ENCODE measurements around the gene ESYT2. TPM values are rescaled to one million over a fixed set of nuclear protein-coding genes. Genes with fewer than 3 reads are reported as not detected.

Gene ESYT2
- total RNA-seq, 2 donors from 2014 or later, result 30.7 to 36.9 TPM

- Mint-ChIP-seq H3K27ac (peak overlapping the region; percentile 28), H3K9me3 (no peaks in the 10 kb centered on the region), H3K27me3 (ENCODE audit: insufficient read depth) (no peaks in the 10 kb centered on the region), H3K36me3 (ENCODE audit: low read depth) (peaks cover 64% of the 10 kb centered on the region), H3K4me3 (no peak overlapping the region), H3K4me1 (no peaks in the 10 kb centered on the region)
- no peak for TF ChIP-seq CTCF (conservative IDR thresholded peaks at IDR 0.05)
- Histone ChIP-seq H3K9ac (ENCODE audit: extremely low read depth, low read length, poor library complexity, severe bottlenecking) (no peak overlapping the region), H3K4me3 (ENCODE audit: low read length) (no peak overlapping the region), H3K27me3 (ENCODE audit: control insufficient read depth, insufficient read depth, low read length, poor library complexity, severe bottlenecking) (no peaks in the 10 kb centered on the region), H3K4me1 (ENCODE audit: control insufficient read depth, insufficient read depth, low read length) (no peaks in the 10 kb centered on the region), H3K9me3 (ENCODE audit: control insufficient read depth, low read length) (no peaks in the 10 kb centered on the region), H3K36me3 (ENCODE audit: control insufficient read depth, insufficient read depth, low read length) (peaks cover 75% of the 10 kb centered on the region), H3K27ac (ENCODE audit: low read depth, low read length) (no peak overlapping the region)
- no peak for DNase-seq
- WGBS, 2 experiments (ENCODE audit: insufficient coverage in 1 of 2, insufficient read length in 1 of 2), result 94% methylated on average over 8 to 12 of the region's 12 CpGs
Observed at GRCh38 chr7:158735935-158736334, 93.4 kb downstream of the ESYT2 start.

GRCh38 chr7:158734861-158735260 is 94.4 kb downstream of the ESYT2 start:
- Histone ChIP-seq H3K27me3 (ENCODE audit: control insufficient read depth, insufficient read depth, low read length, poor library complexity, severe bottlenecking) (no peaks in the 10 kb centered on the region), H3K4me3 (ENCODE audit: low read length) (no peak overlapping the region), H3K4me1 (ENCODE audit: control insufficient read depth, insufficient read depth, low read length) (no peaks in the 10 kb centered on the region), H3K9me3 (ENCODE audit: control insufficient read depth, low read length) (no peaks in the 10 kb centered on the region), H3K9ac (ENCODE audit: extremely low read depth, low read length, poor library complexity, severe bottlenecking) (no peak overlapping the region), H3K36me3 (ENCODE audit: control insufficient read depth, insufficient read depth, low read length) (peaks cover 65% of the 10 kb centered on the region), H3K27ac (ENCODE audit: low read depth, low read length) (no peak overlapping the region)
- H3K27me3 Mint-ChIP-seq (ENCODE audit: insufficient read depth), result no peaks in the 10 kb centered on the region
- H3K4me1 Mint-ChIP-seq, result no peaks in the 10 kb centered on the region
- H3K4me3 Mint-ChIP-seq, result no peak overlapping the region
- H3K27ac Mint-ChIP-seq, result no peak overlapping the region
- no peak for DNase-seq
- no peaks in the 10 kb centered on the region for H3K9me3 Mint-ChIP-seq
- WGBS, 2 experiments (ENCODE audit: insufficient coverage in 1 of 2, insufficient read length in 1 of 2), result 95% methylated on average over 6 of the region's 6 CpGs; no CpG with 5 or more reads in 1 of the 2 experiments
- peaks cover 60% of the 10 kb centered on the region for H3K36me3 Mint-ChIP-seq (ENCODE audit: low read depth)
- TF ChIP-seq CTCF (conservative IDR thresholded peaks at IDR 0.05), result no peak

GRCh38 chr7:158733775-158734494 is 95.4 kb downstream of the ESYT2 start:
- Histone ChIP-seq H3K4me3 (ENCODE audit: low read length) (no peak overlapping the region), H3K27me3 (ENCODE audit: control insufficient read depth, insufficient read depth, low read length, poor library complexity, severe bottlenecking) (no peaks in the 10 kb centered on the region), H3K9me3 (ENCODE audit: control insufficient read depth, low read length) (no peaks in the 10 kb centered on the region), H3K36me3 (ENCODE audit: control insufficient read depth, insufficient read depth, low read length) (peaks cover 62% of the 10 kb centered on the region), H3K9ac (ENCODE audit: extremely low read depth, low read length, poor library complexity, severe bottlenecking) (no peak overlapping the region), H3K4me1 (ENCODE audit: control insufficient read depth, insufficient read depth, low read length) (no peaks in the 10 kb centered on the region), H3K27ac (ENCODE audit: low read depth, low read length) (no peak overlapping the region)
- no peak overlapping the region for H3K4me3 Mint-ChIP-seq
- peak; percentile 52 for TF ChIP-seq CTCF (conservative IDR thresholded peaks at IDR 0.05)
- peaks cover 61% of the 10 kb centered on the region for H3K36me3 Mint-ChIP-seq (ENCODE audit: low read depth)
- H3K9me3 Mint-ChIP-seq, result no peaks in the 10 kb centered on the region
- H3K4me1 Mint-ChIP-seq, result no peaks in the 10 kb centered on the region
- H3K27me3 Mint-ChIP-seq (ENCODE audit: insufficient read depth), result no peaks in the 10 kb centered on the region
- DNase-seq, result no peak
- 92 to 100% methylated on average over 12 to 19 of the region's 19 CpGs for WGBS, 2 experiments (ENCODE audit: insufficient coverage in 1 of 2, insufficient read length in 1 of 2)
- no peak overlapping the region for H3K27ac Mint-ChIP-seq
